PC-9 (cell line): ENCODE data around the gene PHKG2.

ENCODE experiments used
- EZH2 ChIP-seq: fragments of 200-600 bp; sonication (generic); IDR thresholded peaks from 2 replicates; pipeline ENCODE4 v1.8.0; 2017; ENCODE audit warnings: antibody characterized with exemption, low read depth
- TF ChIP-seq, protein P1 (sequence below): fragments of 200-600 bp; sonication (generic); conservative IDR thresholded peaks from 2 replicates; pipeline ENCODE4 v1.6.1; 2017; ENCODE audit warnings: mixed run types, antibody characterized with exemption, mild to moderate bottlenecking, moderate library complexity

DNA sequence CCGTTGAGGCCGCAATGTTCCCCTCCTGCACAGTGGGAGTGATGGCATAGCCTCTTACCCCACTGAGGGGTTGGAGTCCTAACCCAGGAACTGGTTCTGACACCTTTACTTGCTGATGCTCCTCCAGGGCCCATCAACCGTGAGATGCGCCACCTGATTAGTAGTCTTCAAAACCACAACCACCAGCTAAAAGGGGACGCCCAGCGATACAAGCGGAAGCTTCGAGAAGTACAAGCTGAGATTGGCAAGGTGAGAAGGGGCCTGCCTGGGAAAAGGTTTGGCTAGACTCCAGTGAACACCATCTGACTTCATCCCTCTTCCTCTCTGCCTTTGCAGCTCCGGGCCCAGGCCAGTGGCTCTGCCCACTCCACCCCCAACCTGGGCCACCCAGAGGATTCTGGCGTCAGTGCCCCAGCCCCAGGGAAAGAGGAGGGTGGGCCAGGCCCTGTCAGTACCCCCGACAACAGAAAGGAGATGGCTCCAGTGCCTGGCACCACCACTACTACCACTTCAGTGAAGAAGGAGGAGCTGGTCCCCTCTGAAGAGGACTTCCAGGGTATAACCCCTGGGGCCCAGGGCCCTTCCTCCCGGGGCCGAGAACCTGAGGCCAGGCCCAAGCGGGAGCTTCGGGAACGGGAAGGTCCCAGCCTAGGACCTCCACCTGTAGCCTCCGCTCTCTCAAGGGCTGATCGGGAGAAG lies 19.7 kb downstream of the PHKG2 start:
- TF ChIP-seq, protein P1, sequence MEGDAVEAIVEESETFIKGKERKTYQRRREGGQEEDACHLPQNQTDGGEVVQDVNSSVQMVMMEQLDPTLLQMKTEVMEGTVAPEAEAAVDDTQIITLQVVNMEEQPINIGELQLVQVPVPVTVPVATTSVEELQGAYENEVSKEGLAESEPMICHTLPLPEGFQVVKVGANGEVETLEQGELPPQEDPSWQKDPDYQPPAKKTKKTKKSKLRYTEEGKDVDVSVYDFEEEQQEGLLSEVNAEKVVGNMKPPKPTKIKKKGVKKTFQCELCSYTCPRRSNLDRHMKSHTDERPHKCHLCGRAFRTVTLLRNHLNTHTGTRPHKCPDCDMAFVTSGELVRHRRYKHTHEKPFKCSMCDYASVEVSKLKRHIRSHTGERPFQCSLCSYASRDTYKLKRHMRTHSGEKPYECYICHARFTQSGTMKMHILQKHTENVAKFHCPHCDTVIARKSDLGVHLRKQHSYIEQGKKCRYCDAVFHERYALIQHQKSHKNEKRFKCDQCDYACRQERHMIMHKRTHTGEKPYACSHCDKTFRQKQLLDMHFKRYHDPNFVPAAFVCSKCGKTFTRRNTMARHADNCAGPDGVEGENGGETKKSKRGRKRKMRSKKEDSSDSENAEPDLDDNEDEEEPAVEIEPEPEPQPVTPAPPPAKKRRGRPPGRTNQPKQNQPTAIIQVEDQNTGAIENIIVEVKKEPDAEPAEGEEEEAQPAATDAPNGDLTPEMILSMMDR = no peak
- TF ChIP-seq EZH2 = no peak
